Smooth muscle cell (in vitro differentiated cells): ENCODE results near the gene PRSS22. TPM values are rescaled to one million over a fixed set of nuclear protein-coding genes. Genes with fewer than 3 reads are reported as not detected.
A peak's percentile ranks its signal among the peaks of the same experiment; 100 is the strongest.

ENCODE experiments used
- DNase-seq: peaks from one replicate; lab custom pipeline; 2025; ENCODE audit not compliant: unreplicated experiment; lab: John Stamatoyannopoulos, UW
- H2AFZ ChIP-seq: fragments of 200-600 bp; sonication (generic); 2 replicates; pipeline ENCODE4 v1.6.0; 2016; ENCODE audit warnings: antibody characterized with exemption, low read depth, mild to moderate bottlenecking
- H3F3A ChIP-seq: fragments of 200-600 bp; sonication (generic); 2 replicates; pipeline ENCODE4 v1.6.0; 2017; ENCODE audit warnings: antibody characterized with exemption, low read depth
- H3K27ac ChIP-seq: fragments of 200-600 bp; sonication (generic); 2 replicates; pipeline ENCODE4 v1.5.1; 2016; ENCODE audit warnings: low read depth, mild to moderate bottlenecking
- H3K27me3 ChIP-seq: fragments of 200-600 bp; sonication (generic); 2 replicates; pipeline ENCODE4 v1.6.1; 2016; ENCODE audit warnings: low read depth, mild to moderate bottlenecking
- H3K36me3 ChIP-seq: fragments of 200-600 bp; sonication (generic); 2 replicates; pipeline ENCODE4 v1.5.1; 2016; ENCODE audit warnings: low read depth
- H3K4me1 ChIP-seq: fragments of 200-600 bp; sonication (generic); 2 replicates; pipeline ENCODE4 v1.5.1; 2016; ENCODE audit warnings: low read depth
- H3K4me2 ChIP-seq: fragments of 200-600 bp; sonication (generic); 2 replicates; pipeline ENCODE4 v1.6.0; 2016; ENCODE audit warnings: mild to moderate bottlenecking
- H3K4me3 ChIP-seq: fragments of 200-600 bp; sonication (generic); 2 replicates; pipeline ENCODE4 v1.5.1; 2016; ENCODE audit warnings: mild to moderate bottlenecking
- H3K79me2 ChIP-seq: fragments of 200-600 bp; sonication (generic); 2 replicates; pipeline ENCODE4 v1.6.0; 2016; ENCODE audit warnings: low read depth, mild to moderate bottlenecking
- H3K9ac ChIP-seq: fragments of 200-600 bp; sonication (generic); 2 replicates; pipeline ENCODE4 v1.6.0; 2016; ENCODE audit warnings: low read depth
- H3K9me3 ChIP-seq: fragments of 200-600 bp; sonication (generic); replicated peaks from 2 replicates; pipeline ENCODE4 v1.5.1; 2016; ENCODE audit warnings: low read depth
- H4K20me1 ChIP-seq: fragments of 200-600 bp; sonication (generic); 2 replicates; pipeline ENCODE4 v1.6.0; 2016; ENCODE audit warnings: low read depth
- WGBS: methylation state at CpG from one replicate; pipeline ENCODE4 v1.1.7; 2016; ENCODE audit warnings: low lambda C conversion rate; 5-methylcytosine and 5-hydroxymethylcytosine counted together
- polyA plus RNA-seq: library from polyadenylated mRNA; unstranded; fragments of >200 nt; fragmentation: Nextera tagmentation; extraction: Ambion mirVana; gene quantifications from 2 replicates; pipeline ENCODE4 v1.2.1, GENCODE V29; 2016
- total RNA-seq: library from RNA; depleted of rRNA; stranded (reverse); fragments of >200 nt; gene quantifications from 2 replicates; pipeline ENCODE4 v1.2.3, GENCODE V29; 2014
- TF ChIP-seq, protein P1 (sequence below): fragments of 200-600 bp; sonication (generic); IDR thresholded peaks from 2 replicates; pipeline ENCODE4 v1.5.1; 2017; ENCODE audit warnings: borderline replicate concordance, mild to moderate bottlenecking, antibody characterized with exemption; ENCODE audit not compliant: insufficient read depth, poor library complexity, severe bottlenecking

PRSS22 gene
- total and polyA plus RNA-seq, 2 experiments from 2014 or later = 0.79 to 2.2 TPM

DNA sequence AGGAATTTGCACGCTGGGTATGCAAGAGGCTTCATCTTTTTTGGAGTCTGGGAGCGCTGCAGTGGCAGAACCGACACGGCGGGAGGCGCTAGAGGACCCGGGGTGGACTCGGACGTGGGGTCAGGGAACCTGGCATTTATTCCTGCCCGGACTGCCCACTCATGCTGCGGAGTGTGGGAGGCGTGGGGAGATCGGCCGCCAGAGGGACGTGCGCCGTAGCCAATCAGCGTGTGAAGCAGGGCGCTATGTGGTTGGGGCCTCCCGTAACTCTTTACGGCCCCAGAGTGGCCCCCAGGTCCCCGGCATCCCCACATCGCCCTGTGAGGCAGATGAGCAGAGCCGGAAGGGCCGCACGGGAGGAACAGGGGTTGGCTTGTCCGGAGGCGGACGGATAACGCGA, 36.3 kb upstream of the PRSS22 start:
- H3K9me3 ChIP-seq = no peaks in the 10 kb centered on the region
- peaks cover 33% of the 10 kb centered on the region for H4K20me1 ChIP-seq
- no peaks in the 10 kb centered on the region for H3K79me2 ChIP-seq
- no peak overlapping the region for H2AFZ ChIP-seq
- H3F3A ChIP-seq = no peaks in the 10 kb centered on the region
- no peak overlapping the region for H3K9ac ChIP-seq
- H3K36me3 ChIP-seq = no peaks in the 10 kb centered on the region
- H3K4me1 ChIP-seq = no peaks in the 10 kb centered on the region
- DNase-seq = no peak
- H3K4me3 ChIP-seq = no peak overlapping the region
- no peak overlapping the region for H3K27ac ChIP-seq
- H3K4me2 ChIP-seq = no peak overlapping the region
- 92% methylated on average over 25 of the region's 31 CpGs for WGBS
- TF ChIP-seq, protein P1, sequence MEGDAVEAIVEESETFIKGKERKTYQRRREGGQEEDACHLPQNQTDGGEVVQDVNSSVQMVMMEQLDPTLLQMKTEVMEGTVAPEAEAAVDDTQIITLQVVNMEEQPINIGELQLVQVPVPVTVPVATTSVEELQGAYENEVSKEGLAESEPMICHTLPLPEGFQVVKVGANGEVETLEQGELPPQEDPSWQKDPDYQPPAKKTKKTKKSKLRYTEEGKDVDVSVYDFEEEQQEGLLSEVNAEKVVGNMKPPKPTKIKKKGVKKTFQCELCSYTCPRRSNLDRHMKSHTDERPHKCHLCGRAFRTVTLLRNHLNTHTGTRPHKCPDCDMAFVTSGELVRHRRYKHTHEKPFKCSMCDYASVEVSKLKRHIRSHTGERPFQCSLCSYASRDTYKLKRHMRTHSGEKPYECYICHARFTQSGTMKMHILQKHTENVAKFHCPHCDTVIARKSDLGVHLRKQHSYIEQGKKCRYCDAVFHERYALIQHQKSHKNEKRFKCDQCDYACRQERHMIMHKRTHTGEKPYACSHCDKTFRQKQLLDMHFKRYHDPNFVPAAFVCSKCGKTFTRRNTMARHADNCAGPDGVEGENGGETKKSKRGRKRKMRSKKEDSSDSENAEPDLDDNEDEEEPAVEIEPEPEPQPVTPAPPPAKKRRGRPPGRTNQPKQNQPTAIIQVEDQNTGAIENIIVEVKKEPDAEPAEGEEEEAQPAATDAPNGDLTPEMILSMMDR = no peak
- no peaks in the 10 kb centered on the region for H3K27me3 ChIP-seq

DNA sequence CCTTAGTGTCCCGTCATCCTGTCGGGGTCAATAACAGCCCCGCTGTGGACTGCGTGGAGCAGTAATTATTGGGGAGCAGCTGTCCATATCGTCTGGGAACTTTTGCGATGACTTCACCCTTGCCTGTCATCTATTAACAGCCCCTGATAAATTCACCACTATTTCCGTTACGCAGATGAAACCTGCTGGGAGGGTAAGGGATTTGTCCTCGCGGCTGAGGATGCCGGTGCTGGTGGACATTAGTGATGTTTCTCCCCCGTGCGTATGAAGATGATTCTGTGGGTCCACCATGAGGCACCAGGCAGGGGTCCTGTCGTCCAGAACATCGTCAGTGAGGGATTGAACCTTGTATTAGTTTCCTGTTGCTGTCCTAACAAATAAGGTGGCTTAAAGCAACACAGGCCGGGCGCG, 26.1 kb upstream of the PRSS22 start:
- Histone ChIP-seq H3K79me2 (peaks cover 14% of the 10 kb centered on the region), H3K9ac (peak overlapping the region; percentile 72), H3K4me3 (peak overlapping the region; percentile 78), H3F3A (no peaks in the 10 kb centered on the region), H3K27me3 (no peaks in the 10 kb centered on the region), H3K9me3 (no peaks in the 10 kb centered on the region), H3K27ac (no peak overlapping the region), H3K4me2 (peak overlapping the region; percentile 96), H3K36me3 (no peaks in the 10 kb centered on the region), H4K20me1 (no peaks in the 10 kb centered on the region), H2AFZ (no peak overlapping the region), H3K4me1 (no peaks in the 10 kb centered on the region)
- no peak for DNase-seq
- TF ChIP-seq, protein P1 = no peak
- 75% methylated on average over 18 of the region's 18 CpGs for WGBS

DNA sequence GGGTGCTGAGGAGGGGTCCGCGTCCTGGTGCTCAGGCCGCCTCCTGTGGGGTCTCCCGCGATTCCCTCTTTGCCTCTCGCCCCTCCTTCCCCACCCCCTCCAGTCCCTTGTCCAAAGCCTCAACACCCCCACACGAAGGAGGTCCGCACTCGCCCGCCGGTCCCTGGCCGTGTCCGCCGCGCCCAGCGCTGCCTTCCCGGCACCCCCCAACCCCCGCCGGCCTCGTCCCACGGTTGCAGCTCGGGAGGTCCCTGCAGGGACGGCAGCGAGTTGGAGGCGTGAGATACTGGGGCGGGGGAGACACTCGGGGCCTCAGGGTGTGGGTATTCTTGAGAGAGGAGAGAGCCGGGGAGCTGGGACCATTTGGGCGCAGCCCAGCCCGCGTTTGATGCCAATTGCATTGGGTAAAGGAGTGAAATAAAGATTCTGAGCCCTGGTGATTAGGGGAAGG, 25.5 kb upstream of the PRSS22 start:
- Histone ChIP-seq H3K9ac (peak overlapping the region; percentile 72), H3K4me3 (peak overlapping the region; percentile 78), H3K36me3 (no peaks in the 10 kb centered on the region), H3K4me2 (peak overlapping the region; percentile 96), H4K20me1 (no peaks in the 10 kb centered on the region), H3K27me3 (no peaks in the 10 kb centered on the region), H2AFZ (peak overlapping the region; percentile 88), H3F3A (no peaks in the 10 kb centered on the region), H3K79me2 (peaks cover 14% of the 10 kb centered on the region), H3K27ac (peak overlapping the region; percentile 66), H3K9me3 (no peaks in the 10 kb centered on the region), H3K4me1 (no peaks in the 10 kb centered on the region)
- 4% methylated on average over 26 of the region's 31 CpGs for WGBS
- peak; percentile 46 for DNase-seq
- TF ChIP-seq, protein P1 = no peak
